ENCODE results near the gene LSM2.
"Not testable (repeated sequence)": the region's sequence is repeated elsewhere in the genome, so short reads cannot be mapped to it uniquely, and the experiment has no call there.

The LSM2 gene

DNA sequence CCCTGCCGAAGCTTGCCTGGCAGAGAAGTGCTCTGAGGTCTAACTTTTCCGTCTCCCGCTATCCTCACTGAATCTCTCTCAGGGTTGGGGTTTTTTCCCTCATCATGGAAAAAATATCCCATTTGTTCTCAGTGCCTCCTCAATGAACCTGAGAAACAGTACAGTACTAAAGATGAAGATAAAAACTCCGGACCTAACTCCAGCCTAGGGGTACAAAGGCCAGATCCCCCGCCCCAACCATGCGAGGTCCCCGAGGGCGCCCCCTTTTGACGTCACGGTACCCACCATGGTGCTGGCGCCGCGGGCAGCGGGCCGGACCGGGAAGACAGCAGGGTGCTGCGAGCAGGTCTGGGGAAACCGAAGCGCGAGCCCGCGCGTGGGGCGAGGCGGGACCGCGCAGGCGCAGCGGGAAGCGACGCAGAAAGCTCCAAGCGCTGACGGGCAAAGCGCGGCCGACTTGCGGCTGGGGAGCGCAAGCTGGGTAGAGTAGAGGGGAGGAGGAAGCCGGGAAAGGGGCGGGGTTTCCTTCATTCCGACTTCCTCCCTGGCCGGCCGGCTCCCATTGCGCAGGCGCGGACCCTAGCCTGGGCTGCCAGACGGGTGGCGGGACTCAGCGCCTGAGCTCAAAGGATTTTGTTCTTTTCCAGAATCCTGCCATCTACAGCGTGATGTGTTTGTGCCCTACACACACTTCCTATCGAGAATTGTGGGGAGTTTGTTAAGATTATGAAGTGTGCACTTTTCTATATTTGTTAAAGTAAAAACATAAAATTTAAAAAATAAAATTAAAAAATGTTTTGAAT, at the start of gene LSM2:
TSS of gene LSM2 (minus strand) at position 497 of the 803 bp plus-strand sequence. CDS start at position 288, 209 bp downstream.
- DNase-seq (ENCODE audit: low spot score), result peak; percentile 98

DNA sequence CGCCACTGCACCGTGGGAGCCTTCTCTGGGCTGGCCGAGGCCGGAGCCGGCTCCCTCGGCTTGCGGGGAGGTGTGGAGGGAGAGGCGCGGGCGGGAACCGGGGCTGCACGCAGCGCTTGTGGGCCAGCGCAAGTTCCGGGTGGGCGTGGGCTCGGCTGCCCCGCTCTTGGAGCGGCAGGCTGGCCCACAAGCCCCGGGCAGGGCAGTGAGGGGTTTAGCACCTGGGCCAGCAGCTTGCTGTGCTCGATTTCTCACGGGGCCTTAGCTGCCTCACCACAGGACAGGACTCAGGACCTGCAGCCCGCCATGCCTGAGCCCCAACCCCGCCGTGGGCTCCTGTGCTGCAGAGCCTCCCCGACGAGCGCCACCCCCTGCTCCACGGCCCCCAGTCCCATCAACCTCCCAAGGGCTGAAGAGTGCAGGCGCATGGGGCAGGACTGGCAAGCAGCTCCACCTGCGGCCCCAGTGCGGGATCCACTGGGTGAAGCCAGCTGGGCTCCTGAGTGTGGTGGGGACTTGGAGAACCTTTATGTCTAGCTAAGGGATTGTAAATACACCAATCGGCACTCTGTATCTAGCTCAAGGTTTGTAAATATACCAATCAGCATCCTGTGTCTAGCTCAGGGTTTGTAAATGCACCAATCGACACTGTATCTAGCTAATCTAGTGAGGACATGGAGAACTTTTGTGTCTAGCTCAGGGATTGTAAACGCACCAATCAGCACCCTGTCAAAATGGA, 45.4 kb upstream of the LSM2 start:
- DNase-seq (ENCODE audit: low spot score), result not testable (repeated sequence)

DNA sequence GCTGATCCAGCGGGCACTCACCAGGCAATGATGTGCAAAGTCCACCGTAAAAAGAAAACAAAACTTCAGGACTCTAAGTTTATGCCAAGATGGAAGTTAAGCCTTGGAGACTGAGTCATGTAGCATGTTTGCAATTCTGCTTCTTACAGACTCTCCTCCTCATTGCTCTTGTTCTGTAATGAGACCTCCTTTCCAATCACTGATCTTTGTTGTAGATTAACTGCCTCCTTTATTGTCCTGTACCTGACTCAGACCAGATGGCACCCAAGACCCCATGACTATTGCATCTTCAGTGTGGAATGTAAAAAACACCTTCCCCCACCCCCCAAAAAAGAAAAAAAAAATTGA, 44.7 kb upstream of the LSM2 start:
- no peak for DNase-seq (ENCODE audit: low spot score)

DNA sequence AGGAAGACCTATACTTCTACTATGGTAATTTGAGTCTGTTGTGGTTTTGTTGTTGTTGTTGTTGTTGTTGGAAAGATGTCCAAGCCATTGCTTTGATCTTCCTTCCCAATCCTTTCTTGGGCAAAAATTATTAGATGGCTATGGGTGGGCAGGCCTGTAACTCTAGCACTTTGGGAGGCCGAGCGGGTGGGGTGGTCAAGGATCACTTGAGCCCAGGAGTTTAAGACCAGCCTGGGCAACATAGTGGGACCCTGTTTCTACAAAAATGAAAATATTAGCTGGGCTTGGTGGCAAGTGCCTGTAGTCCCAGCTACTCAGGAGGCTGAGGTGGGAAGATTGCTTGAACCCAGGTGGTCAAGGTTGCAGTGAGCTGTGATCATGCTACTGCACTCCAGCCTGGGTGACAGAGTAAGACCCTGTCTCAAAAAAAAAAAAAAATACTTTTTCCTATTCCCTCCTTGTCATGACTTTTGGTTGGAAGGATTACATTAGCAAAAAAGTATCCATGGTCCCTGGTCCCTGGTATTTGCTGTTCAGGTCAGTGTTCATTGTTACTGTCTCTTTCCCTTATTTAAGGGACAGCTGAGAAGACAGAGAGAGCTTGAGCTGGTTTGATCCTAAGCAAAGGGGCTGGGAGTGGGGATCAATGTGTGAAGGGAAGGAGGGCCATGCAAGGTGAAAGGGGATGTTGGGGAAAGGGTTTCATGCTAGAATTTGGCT, 44.2 kb upstream of the LSM2 start:
- no peak for DNase-seq (ENCODE audit: low spot score)

DNA sequence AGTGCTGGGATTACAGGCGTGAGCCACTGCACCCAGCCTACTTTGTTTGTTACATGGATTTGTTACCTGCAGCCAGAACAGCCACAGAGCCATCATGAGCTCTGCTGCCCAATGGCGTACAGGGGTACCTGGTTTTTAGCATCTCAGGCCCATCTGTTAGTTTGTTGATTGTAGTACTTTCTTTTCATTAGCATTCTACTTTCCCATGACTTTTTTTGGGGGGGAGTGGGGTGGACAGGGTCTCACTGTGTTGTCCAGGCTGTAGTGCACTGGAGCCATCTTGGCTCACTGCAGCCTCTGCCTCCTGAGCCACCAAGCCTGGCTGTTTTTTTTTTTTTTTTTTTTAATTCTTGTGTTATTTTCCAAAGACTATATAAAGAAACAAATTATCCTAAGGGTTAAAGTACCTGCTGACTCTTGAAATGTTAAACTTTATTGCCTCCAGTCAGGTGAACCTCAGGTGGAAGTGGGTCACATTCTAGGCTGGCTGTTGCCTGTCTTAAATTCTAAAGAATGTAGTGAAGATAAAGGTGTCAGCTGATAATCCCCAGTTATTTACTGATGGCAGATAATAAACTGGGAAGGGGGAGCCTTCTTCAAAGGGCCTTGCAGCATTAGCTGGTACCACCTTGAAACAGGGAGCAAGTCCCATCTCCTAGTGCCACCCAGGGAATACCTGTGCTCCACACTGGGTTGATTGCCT, 40.7 kb upstream of the LSM2 start:
- DNase-seq (ENCODE audit: low spot score), result no peak

DNA sequence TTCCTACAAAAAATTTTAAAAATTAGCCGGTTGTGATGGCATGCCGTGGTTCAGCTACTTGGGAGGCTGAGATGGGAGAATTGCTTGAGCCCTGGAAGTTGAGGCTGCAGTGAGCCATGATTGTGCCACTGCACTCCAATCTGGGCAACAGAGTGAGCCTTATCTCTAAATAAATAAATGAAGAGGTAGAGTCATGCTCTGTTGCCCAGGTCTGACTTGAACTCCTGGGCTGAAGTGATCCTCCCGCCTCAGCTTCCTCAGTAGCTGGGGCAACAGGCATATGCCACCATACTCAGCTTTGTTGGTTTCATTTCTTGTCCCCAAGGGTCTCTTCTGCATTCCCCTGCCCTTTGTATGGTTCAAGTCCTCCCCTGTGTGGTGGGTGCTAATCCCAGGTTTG, 37.7 kb upstream of the LSM2 start:
- no peak for DNase-seq (ENCODE audit: low spot score)

DNA sequence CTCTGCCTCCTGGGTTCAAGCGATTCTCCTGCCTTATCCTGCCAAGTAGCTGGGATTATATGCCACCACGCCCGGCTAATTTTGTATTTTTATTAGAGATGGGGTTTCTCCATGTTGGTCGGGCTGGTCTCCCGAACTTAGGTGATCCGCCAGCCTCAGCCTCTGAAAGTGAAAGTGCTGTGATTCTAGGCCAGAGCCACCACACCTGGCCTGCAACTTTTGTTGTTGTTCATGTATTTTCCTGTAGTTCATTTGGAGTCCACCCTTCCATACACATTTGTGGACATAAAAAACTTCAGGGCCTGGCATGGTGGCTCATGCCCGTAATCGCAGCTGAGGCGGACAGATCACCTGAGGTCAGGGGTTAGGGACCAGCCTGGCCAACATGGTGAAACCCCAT, 35.3 kb upstream of the LSM2 start:
- no peak for DNase-seq (ENCODE audit: low spot score)

DNA sequence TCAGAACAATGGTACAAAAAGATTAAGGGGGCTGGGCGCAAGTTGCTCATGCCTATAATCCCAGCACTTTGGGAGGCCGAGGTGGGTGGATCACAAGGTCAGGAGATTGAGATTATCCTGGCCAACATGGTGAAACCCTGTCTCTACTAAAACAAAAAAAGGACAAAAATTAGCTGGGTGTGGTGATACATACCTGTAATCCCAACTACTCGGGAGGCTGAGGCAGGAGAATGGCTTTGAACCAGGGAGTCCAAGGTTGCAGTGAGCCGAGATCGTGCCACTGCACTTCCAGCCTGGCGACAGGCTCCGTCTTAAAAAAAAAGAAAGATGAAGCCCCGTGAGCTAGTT, 33.0 kb upstream of the LSM2 start:
- DNase-seq (ENCODE audit: low spot score), result not testable (repeated sequence)

DNA sequence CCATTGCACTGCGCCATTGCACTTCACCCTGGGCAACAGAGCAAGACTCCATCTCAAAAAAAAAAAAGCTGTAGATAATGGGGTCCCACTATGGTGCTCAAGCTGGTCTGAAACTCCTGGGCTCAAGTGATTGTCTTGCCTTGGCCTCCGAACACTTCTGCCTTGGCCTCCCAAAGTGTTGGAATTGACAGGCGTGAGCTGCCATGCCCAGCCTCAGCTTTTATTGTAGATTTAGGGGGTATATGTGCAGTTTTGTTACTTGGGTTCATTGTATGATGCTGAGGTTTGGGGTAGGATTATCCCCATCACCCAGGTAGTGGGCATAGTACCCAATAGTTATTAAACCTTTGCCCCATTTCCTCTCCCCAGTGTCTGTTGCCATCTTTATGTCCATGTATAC, 32.2 kb upstream of the LSM2 start:
- no peak for DNase-seq (ENCODE audit: low spot score)

DNA sequence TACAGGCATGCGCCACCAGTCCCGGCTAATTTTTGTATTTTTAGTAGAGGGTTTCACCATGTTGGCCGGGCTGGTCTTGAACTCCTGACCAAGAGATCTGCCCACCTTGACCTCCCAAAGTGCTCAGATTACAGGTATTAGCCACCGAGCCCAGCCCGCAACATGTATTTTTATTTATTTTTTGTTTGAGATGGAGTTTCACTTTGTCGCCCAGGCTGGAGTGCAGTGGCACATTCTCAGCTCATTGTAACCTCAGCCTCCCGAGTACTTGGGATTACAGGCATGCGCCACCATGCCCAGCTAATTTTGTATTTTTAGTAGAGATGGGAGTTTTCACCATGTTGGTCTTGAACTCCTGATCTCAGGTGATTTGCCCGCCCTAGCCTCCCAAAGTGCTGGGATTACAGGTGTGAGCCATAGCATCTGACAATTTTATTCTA, 31.4 kb upstream of the LSM2 start:
- DNase-seq (ENCODE audit: low spot score), result not testable (repeated sequence)

DNA sequence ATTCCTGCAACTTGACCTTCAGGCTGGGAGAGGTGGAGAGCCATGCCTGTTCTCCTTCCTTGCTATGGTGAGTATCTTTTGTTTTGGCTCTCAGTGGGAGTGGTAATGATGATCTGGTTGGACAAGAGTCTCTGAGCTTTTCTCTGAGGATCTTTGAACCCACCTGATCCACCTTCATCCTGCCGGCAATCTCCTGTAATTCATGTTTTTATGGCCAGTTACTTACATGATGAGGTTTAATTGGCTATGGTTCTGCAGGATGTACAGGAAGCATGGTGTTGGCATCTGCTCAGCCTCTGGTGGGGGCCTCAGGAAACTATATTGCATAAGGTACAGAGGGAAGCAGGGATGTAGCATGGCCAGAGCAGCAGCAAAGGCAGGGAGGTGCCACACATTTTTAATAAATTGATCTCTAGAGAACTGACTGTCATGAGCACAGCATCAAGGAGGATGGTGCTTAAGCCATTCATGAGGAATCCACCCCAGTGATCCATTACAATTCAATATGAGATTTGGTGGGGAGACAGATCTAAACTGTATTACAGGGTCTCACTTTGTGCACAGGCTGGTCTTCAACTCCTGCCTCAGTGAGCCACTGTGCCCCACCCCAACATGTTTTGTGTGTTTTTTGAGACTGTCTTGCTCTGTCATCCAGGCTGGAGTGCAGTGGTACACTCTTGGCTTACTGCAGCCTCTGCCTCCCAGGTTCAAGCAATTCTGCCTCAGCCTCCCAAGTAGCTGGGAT, 30.8 kb upstream of the LSM2 start:
- DNase-seq (ENCODE audit: low spot score), result no peak

DNA sequence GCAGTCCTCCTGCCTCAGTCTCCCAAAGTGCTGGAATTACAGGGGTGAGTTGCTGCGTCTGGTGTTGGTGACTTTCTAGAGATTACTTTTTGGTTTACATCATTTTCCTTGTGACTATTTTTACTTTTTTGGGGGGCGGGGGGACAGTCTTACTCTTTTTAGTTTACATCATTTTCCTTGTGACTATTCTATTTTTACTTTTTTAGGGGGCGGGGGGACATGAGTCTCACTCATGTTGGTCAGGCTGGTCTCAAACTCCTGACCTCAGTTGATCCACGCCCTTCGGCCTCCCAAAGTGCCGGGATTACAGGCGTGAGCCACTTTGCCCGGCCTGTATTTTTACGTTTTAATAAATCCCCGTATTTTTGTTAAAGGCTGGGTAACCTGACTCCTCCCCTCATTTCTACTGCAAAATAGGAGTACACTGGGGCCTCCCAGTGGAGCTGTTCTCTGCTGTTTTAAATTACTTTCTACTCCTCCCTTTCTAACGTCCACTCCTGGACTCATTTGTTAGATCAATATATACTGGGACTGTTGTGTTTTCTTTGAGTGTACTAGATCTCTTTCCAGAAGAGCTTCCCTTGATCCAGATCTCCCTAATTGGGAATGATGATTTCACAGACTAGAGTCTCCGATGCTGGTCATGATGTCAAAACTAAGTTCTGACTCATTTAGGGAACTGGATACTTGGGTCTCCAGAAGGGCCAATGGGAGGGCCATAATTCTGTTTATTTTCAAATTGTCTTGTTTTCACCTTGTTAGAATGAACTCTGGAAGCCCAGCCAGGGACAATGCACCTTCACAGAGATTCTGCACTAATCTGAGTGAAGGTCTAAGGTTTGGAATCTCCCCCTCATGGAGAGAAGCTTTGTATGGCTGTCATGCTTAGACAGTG, 30.0 kb upstream of the LSM2 start:
- no peak for DNase-seq (ENCODE audit: low spot score)

DNA sequence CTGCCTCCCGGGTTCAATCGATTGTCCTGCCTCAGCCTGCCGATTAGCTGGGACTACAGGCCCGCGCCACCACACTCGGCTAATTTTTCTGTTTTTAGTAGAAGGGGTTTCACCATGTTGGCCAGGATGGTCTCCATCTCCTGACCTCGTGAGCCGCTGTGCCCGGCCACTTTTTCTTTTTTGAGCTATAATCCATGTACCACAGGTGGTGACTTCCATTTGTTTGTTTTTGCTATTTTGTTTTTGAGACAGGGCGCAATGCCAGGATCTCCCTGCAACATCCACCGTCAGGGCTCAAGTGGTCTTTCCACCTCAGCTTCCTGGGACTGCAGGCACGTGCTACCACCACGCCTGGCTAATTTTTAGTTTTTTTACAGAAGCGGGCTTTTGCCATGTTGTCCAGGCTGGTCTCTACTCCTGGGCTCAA, 29.3 kb upstream of the LSM2 start:
- no peak for DNase-seq (ENCODE audit: low spot score)

DNA sequence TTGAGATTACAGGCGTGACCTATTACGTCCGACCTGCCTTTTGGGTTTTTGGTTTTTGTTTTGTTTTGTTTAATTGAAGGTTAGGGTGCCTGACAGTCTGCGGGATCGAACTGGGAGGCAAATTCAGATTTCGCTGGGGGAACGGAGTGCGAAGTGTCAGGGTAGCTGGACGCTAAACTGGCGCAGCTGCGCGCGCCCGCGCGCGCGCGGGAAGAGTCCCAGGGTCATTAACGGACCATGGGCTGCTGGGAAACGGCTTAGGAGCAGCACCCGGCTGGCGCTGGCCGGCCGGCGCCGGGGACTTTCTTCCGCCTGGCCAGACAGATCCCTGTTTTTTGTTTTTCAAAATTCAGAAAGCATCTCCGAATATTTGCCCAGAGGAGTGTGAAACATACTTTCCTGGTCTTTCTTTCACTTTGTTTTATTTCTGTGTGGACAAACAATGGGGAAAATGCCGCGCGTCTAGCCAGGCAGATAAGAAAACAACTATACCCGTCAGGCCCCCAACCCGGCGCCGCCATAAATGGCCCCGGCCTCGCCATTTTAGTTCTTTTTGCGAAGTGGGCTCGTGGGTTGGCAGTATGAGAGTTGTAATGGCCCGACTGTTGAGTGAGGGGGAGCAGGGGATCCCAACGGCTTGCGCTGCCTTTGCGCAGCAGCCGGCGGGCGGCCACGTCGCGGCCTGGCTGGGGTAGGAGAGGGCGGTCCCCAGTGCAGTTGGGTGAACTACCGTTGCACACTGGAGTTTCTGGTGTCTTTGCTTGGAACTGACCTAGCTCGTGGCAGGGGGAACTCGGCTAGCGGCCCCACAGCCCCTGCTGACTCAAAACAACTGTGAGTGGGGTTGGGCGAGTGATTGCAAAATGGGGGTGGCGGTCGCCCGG, 27.8 kb upstream of the LSM2 start:
- DNase-seq (ENCODE audit: low spot score), result peak; percentile 91

DNA sequence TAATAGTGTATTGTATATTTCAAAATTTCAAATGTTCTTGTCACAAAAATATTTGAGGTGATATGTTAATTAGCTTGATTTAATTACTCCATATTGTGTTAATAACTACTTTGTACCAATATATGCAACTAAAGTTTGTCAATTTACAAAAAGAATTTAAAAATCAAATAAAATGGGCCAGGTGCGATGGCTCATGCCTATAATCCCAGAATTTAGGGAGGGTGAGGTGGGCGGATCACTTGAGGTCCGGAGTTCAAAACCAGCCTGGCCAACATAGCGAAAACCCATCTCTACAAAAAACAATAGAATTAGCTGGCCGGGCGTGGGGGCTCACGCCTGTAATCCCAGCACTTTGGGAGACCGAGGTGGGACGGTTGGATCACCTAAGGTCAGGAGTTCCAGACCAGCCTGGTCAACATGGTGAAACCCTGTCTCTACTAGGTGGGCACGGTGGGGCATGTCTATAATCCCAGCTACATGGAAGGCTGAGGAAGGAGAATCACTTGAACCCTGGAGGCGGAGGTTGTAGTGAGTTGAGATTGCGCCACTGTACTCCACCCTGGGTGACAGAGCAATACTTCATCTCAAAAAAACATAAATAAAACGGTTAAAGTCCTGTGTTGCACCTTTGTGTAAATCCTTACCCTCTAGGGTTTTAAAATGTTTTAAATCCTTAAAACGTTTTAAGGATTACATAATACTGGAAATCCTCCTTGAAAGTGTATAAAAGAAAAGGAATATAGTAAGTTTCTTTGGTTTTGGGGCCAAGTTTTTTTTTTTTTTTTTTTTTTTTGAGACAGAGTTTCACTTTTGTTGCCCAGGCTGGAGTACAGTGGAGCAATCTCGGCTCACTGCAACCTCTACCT, 24.8 kb upstream of the LSM2 start:
- no peak for DNase-seq (ENCODE audit: low spot score)

DNA sequence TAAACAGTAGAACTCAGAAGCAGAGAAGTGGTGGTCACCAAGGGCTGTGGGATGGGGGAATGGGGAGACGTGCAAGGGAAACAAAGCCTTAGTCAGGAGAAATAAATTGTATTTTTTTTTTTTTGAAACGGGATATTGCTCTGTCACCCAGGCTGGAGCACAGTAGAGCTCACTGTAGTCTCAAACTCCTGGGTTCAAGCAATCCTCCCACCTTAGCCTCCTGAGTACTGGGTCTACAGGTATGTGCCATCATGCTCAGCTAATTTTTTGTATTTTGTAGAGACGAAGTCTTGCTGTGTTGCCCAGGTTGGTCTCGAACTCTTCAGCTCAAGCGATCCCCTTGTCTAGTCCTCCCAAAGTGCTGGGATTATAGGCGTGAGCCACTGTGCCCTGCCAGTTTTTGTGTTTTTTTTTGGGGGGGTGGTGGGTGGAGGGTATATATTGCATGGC, 24.1 kb upstream of the LSM2 start:
- DNase-seq (ENCODE audit: low spot score), result peak; percentile 73

DNA sequence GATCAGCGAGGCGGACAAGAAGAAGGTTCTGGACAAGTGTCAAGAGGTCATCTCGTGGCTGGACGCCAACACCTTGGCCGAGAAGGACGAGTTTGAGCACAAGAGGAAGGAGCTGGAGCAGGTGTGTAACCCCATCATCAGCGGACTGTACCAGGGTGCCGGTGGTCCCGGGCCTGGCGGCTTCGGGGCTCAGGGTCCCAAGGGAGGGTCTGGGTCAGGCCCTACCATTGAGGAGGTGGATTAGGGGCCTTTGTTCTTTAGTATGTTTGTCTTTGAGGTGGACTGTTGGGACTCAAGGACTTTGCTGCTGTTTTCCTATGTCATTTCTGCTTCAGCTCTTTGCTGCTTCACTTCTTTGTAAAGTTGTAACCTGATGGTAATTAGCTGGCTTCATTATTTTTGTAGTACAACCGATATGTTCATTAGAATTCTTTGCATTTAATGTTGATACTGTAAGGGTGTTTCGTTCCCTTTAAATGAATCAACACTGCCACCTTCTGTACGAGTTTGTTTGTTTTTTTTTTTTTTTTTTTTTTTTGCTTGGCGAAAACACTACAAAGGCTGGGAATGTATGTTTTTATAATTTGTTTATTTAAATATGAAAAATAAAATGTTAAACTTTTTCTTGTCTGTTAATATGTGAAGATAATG, 23.0 kb upstream of the LSM2 start:
- DNase-seq (ENCODE audit: low spot score), result peak; percentile 84

Measured in globus pallidus (tissue), 1 donor.